ENCODE measurements around the gene BBLN.

Gene BBLN

DNA sequence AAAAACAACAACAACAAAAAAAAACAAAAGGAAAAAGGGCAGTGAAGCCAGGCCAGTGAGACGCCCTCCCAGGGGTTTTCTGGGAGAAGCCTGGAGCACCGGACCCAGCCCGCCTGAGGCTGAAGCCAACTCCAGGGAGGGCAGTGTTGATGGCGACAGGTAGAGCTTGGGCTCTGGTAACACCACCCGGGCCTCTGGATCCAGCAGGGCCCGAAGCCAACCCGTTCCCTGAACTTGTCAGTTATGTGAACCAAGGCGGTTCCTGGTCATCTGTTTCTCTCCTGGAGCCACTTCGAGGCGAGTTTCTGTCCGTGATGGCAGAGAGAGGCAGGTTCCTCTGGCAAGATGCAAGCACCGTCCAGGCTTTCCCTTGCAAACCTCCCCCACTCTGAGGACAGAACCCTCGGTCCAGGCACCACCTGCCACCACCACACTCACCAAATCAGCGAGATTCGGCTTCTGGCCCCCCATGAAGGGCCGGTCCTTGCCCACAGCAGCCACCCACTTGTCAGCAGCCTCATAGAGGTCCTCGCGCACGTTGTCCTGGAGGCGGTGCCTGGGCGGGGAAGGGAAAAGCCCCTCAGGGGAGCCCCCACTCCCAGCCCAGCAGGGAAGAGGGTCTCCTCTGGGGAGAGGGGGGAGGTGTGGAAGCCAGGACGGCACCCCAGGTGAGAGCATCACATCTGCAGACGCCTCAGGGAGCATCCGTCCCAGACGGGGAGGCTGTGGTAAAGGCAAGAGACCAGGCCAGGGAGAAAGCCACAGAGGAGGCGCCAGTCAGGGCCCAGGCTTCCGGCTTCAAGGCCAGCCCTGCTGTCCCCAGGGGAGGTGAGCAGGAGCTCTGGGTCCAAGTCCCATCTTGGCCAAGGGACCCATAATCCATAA is 37.9 kb upstream of the BBLN start:
- H3K27ac ChIP-seq (replicated peaks), result no peak overlapping the region
- H3K4me3 ChIP-seq (replicated peaks; ENCODE audit: insufficient read depth, low read length), result no peak overlapping the region
- TF ChIP-seq GABPA (IDR thresholded peaks at IDR 0.05; ENCODE audit: low read depth), result no peak
- no peak for TF ChIP-seq REST (IDR thresholded peaks at IDR 0.05; ENCODE audit: insufficient replicate concordance, low read depth)
- TF ChIP-seq SPI1 (IDR thresholded peaks at IDR 0.05; ENCODE audit: borderline replicate concordance, low read depth), result no peak
- no peak for TF ChIP-seq POLR2AphosphoS5 (IDR thresholded peaks at IDR 0.05; ENCODE audit: low read depth)
- TF ChIP-seq CTCF (IDR thresholded peaks at IDR 0.05; ENCODE audit: insufficient read depth, low read length), result no peak
- no peaks in the 10 kb centered on the region for H3K27me3 ChIP-seq (ENCODE audit: insufficient read depth, poor library complexity, severe bottlenecking)
- DNase-seq (ENCODE audit: low read depth in 1 of 2, low spot score in 1 of 2), result no peak

GRCh38 chr9:128122809-128123175 is 37.3 kb upstream of the BBLN start:
- H3K4me3 ChIP-seq (replicated peaks; ENCODE audit: insufficient read depth, low read length), result no peak overlapping the region
- H3K27me3 ChIP-seq (ENCODE audit: insufficient read depth, poor library complexity, severe bottlenecking), result no peaks in the 10 kb centered on the region
- DNase-seq (ENCODE audit: low read depth in 1 of 2, low spot score in 1 of 2), result no peak
- TF ChIP-seq GABPA (IDR thresholded peaks at IDR 0.05; ENCODE audit: low read depth) (no peak), POLR2AphosphoS5 (IDR thresholded peaks at IDR 0.05; ENCODE audit: low read depth) (no peak), SPI1 (IDR thresholded peaks at IDR 0.05; ENCODE audit: borderline replicate concordance, low read depth) (no peak), REST (IDR thresholded peaks at IDR 0.05; ENCODE audit: insufficient replicate concordance, low read depth) (no peak), CTCF (IDR thresholded peaks at IDR 0.05; ENCODE audit: insufficient read depth, low read length) (no peak)
- H3K27ac ChIP-seq (replicated peaks), result no peak overlapping the region

DNA sequence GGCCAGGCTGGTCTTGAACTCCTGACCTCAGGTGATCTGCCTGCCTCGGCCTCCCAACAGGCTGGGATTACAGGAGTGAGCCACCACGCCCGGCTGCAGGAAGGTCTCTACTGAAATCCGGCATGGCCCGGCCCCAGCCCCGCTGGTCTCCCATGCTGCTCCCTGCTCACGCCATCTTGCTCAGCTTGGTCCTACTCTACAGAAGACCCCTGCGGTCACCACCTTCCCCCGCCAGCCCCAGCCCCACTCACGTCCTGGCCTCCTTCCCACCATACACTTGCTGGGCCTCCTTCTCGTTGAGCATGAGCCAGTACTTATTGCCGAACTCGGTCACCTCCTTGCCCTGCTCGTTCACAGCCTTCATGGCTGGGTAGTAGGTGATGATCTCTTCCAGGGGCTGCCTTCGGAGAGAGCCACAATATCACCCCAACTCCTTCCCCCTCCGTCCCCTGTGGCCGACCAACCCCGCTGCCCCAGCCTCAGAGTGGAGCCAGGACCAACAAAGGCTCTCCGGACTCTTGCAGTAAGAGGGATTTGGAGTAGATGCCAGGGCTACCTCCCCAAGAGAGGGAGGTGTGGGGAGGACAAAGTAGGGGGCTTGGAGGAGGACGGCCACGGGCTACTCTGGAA is 36.5 kb upstream of the BBLN start:
- DNase-seq (ENCODE audit: low read depth in 1 of 2, low spot score in 1 of 2), result no peak
- no peaks in the 10 kb centered on the region for H3K27me3 ChIP-seq (ENCODE audit: insufficient read depth, poor library complexity, severe bottlenecking)
- TF ChIP-seq GABPA (IDR thresholded peaks at IDR 0.05; ENCODE audit: low read depth) (no peak), SPI1 (IDR thresholded peaks at IDR 0.05; ENCODE audit: borderline replicate concordance, low read depth) (no peak), CTCF (IDR thresholded peaks at IDR 0.05; ENCODE audit: insufficient read depth, low read length) (no peak), POLR2AphosphoS5 (IDR thresholded peaks at IDR 0.05; ENCODE audit: low read depth) (no peak), REST (IDR thresholded peaks at IDR 0.05; ENCODE audit: insufficient replicate concordance, low read depth) (no peak)

More for the DNA sequence above, 36.5 kb upstream of the BBLN start:
- Histone ChIP-seq H3K27ac (replicated peaks) (no peak overlapping the region), H3K4me3 (replicated peaks; ENCODE audit: insufficient read depth, low read length) (no peak overlapping the region)
